ENCODE data around the gene HPS1. TPM values are rescaled to one million over a fixed set of nuclear protein-coding genes. Genes with fewer than 3 reads are reported as not detected.

HPS1 gene
- polyA plus RNA-seq (2013): 62.2 TPM

DNA sequence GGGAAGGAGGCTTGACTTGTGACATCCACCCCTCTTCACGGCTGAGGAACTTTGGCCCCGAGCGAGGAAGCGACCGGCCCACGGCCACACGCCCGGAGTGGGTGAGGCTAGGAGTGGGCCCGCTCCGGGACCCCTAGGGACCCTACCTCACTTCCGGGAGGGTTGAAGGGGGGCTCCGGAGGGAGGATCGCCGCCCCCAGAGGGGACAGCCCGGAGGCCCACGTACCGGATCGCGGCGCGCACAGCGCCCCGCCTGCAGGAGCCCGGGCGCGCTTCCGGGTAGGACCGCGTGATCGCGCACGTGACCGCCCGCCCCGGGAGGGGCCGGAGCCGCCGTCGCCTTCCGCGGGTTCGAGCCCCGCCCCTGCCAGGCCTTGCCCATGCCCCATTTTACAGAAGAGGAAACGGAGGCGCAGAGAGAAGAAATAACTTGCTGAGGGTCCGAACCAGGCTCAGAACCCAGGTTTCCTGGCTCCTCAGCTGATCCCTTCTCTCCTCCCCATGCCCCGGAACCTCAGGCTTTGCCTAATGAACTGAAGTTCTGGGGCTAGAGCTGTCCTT lies at the start of gene HPS1:
TSS of gene HPS1 (minus strand) at position 275 of the 561 bp plus-strand sequence. CDS start 3,695 bp downstream, outside the sequence.
- Histone ChIP-seq H3K9me3 (ENCODE audit: control extremely low read depth in 1 of 5, control insufficient read depth in 4 of 5, insufficient read depth in 2 of 5, low read depth in 1 of 5, low read length in 4 of 5) (no peaks in the 10 kb centered on the region), H3K27ac (ENCODE audit: insufficient read depth in 1 of 2, low read depth in 1 of 2, low read length in 2 of 2, poor library complexity in 1 of 2, severe bottlenecking in 2 of 2) (peak within 1 kb of the TSS; percentile 74 to 88), H3K27me3 (replicated peaks in 2 of 5; ENCODE audit: control insufficient read depth in 4 of 5, insufficient read depth in 5 of 5, low read length in 4 of 5) (peaks cover 0 to 3% (median 0%) of the 10 kb centered on the region in 5 experiments), H3K4me3 (ENCODE audit: control insufficient read depth in 1 of 7, extremely low read depth in 1 of 7, insufficient read depth in 4 of 7, low read depth in 2 of 7, low read length in 6 of 7) (peak within 1 kb of the TSS; percentile 67 to 92 (median 77)), H3K36me3 (ENCODE audit: control insufficient read depth in 4 of 4, insufficient read depth in 4 of 4, low read length in 3 of 4) (peaks cover 5 to 33% (median 26%) of the 10 kb centered on the region in 4 experiments), H3K4me1 (ENCODE audit: control extremely low read depth in 1 of 4, control insufficient read depth in 4 of 4, insufficient read depth in 4 of 4, low read length in 3 of 4) (peaks cover 4 to 14% (median 11%) of the 10 kb centered on the region in 4 experiments)
- DNase-seq: peak; percentile 68 to 85 (median 83)
- WGBS (ENCODE audit: insufficient coverage): 0% methylated on average over 45 of the region's 47 CpGs
- ChIA-PET CTCF (interaction anchor here (0.6 kb wide), 1 partner anchor 279 kb away, joined by 3 read pairs; no protein-coding TSS in a partner anchor), POLR2A (no interaction called here)

DNA sequence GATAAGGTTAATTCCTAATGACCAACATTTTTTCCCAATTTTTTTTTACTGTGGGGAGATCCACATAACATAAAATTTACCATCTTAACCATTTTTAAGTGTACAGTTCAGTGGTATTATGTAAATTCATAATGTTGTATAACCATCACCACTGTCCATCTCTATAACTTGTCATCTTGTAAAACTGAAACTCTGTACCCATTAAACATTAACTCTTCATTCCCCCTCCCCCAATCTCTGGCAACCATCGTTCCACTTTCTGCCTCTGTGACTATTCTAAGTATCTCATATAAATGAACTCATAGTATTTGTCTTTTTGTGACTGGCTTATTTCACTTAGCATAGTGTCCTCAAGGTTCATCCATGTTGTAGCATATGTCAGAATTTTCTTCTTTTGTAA lies 46.0 kb upstream of the HPS1 start:
- CTCF ChIA-PET: no interaction called here
- Histone ChIP-seq H3K4me3 (ENCODE audit: control insufficient read depth in 1 of 7, extremely low read depth in 1 of 7, insufficient read depth in 4 of 7, low read depth in 2 of 7, low read length in 6 of 7) (no peak overlapping the region), H3K4me1 (ENCODE audit: control extremely low read depth in 1 of 4, control insufficient read depth in 4 of 4, insufficient read depth in 4 of 4, low read length in 3 of 4) (peaks cover 0 to 4% (median 0%) of the 10 kb centered on the region in 4 experiments), H3K27ac (ENCODE audit: insufficient read depth in 1 of 2, low read depth in 1 of 2, low read length in 2 of 2, poor library complexity in 1 of 2, severe bottlenecking in 2 of 2) (no peak overlapping the region), H3K36me3 (ENCODE audit: control insufficient read depth in 4 of 4, insufficient read depth in 4 of 4, low read length in 3 of 4) (no peaks in the 10 kb centered on the region), H3K27me3 (replicated peaks in 2 of 5; ENCODE audit: control insufficient read depth in 4 of 5, insufficient read depth in 5 of 5, low read length in 4 of 5) (no peaks in the 10 kb centered on the region), H3K9me3 (ENCODE audit: control extremely low read depth in 1 of 5, control insufficient read depth in 4 of 5, insufficient read depth in 2 of 5, low read depth in 1 of 5, low read length in 4 of 5) (peaks cover 0 to 14% (median 2%) of the 10 kb centered on the region in 5 experiments)
- no peak for DNase-seq
- no CpG with 5 or more reads among the region's 1 CpG for WGBS (ENCODE audit: insufficient coverage)
- POLR2A ChIA-PET: no interaction called here

DNA sequence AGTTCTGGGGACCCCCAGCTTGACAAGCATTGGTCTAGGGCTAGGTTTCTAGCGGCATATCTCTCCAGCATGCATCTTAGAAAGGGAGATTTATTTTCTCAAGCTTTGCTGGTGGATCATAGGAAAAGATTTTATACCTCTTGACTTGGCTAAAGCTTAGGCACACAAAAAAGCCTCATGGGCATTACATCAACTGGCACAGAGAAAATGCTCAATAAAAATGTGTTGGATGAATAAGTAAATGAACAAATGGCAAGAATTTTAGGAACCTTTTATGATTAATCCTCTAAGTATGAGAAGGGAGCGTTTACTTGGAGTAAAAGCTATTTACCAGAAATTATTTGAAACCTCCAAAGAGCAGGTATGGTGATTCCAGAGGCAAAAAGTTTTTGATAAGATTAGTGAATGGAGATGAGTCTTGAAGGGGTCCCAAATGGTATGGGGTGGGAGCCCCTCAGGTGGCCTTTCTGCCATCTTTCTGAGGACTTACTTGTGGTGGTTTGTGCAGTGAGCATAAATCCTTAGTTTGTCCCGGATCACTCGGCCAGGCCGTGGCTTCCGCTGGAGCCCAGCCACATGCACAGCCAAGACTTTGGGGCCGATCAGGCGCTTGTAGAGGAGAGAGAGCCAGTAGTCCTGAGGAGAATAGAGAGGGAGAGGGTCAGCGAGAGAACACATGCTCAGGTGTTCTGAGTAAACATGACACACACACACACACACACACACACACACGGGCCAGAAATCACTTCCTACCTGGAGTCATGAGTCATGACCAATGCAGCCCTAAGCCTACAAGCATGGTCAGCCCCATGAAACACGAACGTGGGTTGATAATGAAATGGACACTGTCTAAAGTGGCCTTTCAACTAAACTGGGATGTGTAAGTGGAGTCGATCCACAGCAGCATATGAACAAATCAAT lies 43.1 kb upstream of the HPS1 start:
- CTCF ChIA-PET: no interaction called here
- DNase-seq: no peak
- no peak overlapping the region for H3K27ac ChIP-seq (ENCODE audit: insufficient read depth in 1 of 2, low read depth in 1 of 2, low read length in 2 of 2, poor library complexity in 1 of 2, severe bottlenecking in 2 of 2)
- peaks cover 0 to 2% (median 0%) of the 10 kb centered on the region in 5 experiments for H3K9me3 ChIP-seq (ENCODE audit: control extremely low read depth in 1 of 5, control insufficient read depth in 4 of 5, insufficient read depth in 2 of 5, low read depth in 1 of 5, low read length in 4 of 5)
- WGBS (ENCODE audit: insufficient coverage): 92% methylated on average over 7 of the region's 13 CpGs
- POLR2A ChIA-PET: no interaction called here
- peaks cover 0 to 4% (median 0%) of the 10 kb centered on the region in 4 experiments for H3K4me1 ChIP-seq (ENCODE audit: control extremely low read depth in 1 of 4, control insufficient read depth in 4 of 4, insufficient read depth in 4 of 4, low read length in 3 of 4)
- no peak overlapping the region for H3K4me3 ChIP-seq (ENCODE audit: control insufficient read depth in 1 of 7, extremely low read depth in 1 of 7, insufficient read depth in 4 of 7, low read depth in 2 of 7, low read length in 6 of 7)
- no peaks in the 10 kb centered on the region for H3K27me3 ChIP-seq (replicated peaks in 2 of 5; ENCODE audit: control insufficient read depth in 4 of 5, insufficient read depth in 5 of 5, low read length in 4 of 5)
- no peaks in the 10 kb centered on the region for H3K36me3 ChIP-seq (ENCODE audit: control insufficient read depth in 4 of 4, insufficient read depth in 4 of 4, low read length in 3 of 4)

DNA sequence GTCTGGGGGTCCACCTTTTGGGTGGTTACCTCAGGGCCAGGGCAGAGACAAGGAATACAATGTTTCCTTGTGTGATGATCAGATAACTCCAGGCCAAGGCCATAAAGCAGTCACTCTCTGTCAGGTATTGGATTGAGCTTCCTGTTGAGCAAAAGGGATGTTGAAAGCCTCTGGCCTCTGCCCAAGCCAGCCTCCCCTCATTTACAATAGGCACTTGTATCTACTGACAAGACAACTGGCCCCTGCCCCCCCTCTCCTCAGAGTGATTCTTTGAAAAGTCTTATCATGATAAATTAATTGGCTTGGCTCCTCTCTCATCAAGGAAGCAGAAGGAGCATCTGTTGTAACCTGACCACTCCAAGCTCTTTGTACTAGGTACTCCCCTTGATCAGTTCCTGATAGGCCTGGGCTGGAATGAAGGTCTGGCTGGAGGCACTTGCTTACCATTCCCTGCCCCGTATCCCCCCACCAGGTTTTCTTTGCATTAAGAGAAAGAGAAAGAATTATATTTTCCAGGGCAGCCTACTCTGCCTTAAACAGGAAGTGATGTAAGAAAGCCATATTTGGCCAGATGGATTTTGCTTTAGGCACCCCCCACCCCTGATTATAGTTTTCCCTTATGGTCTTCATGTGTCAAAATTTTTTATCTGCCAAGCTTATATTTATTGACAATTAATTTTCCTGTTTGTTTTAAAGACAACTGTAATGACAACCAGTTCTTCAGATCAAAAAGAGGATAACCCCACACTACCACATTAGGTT lies 42.1 kb upstream of the HPS1 start:
- Histone ChIP-seq H3K4me3 (ENCODE audit: control insufficient read depth in 1 of 7, extremely low read depth in 1 of 7, insufficient read depth in 4 of 7, low read depth in 2 of 7, low read length in 6 of 7) (no peak overlapping the region), H3K27ac (ENCODE audit: insufficient read depth in 1 of 2, low read depth in 1 of 2, low read length in 2 of 2, poor library complexity in 1 of 2, severe bottlenecking in 2 of 2) (no peak overlapping the region), H3K36me3 (ENCODE audit: control insufficient read depth in 4 of 4, insufficient read depth in 4 of 4, low read length in 3 of 4) (no peaks in the 10 kb centered on the region), H3K9me3 (ENCODE audit: control extremely low read depth in 1 of 5, control insufficient read depth in 4 of 5, insufficient read depth in 2 of 5, low read depth in 1 of 5, low read length in 4 of 5) (peaks cover 0 to 2% (median 0%) of the 10 kb centered on the region in 5 experiments), H3K4me1 (ENCODE audit: control extremely low read depth in 1 of 4, control insufficient read depth in 4 of 4, insufficient read depth in 4 of 4, low read length in 3 of 4) (peaks cover 0 to 4% (median 0%) of the 10 kb centered on the region in 4 experiments), H3K27me3 (replicated peaks in 2 of 5; ENCODE audit: control insufficient read depth in 4 of 5, insufficient read depth in 5 of 5, low read length in 4 of 5) (no peaks in the 10 kb centered on the region)
- ChIA-PET CTCF (no interaction called here), POLR2A (no interaction called here)
- WGBS (ENCODE audit: insufficient coverage): 100% methylated on average over 1 of the region's 1 CpG
- no peak for DNase-seq

DNA sequence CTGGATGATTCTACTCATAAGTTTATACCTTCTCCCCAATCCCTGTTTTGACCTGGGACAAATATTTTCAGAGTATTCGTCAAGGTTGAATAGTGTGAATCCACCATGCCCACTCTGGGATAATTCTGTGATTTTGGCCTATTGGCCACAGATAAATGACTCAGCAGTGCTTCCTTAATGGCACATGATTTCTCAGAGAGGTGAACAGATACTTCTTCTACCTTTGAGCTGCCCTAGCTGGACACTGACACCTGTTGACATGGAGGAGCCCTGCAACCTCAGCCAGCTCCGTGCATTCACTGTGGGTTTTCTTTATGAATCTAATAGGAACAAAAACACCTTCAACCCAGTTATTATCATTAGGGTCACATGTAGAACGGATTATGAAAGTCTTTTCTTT lies 40.9 kb upstream of the HPS1 start:
- Histone ChIP-seq H3K36me3 (ENCODE audit: control insufficient read depth in 4 of 4, insufficient read depth in 4 of 4, low read length in 3 of 4) (no peaks in the 10 kb centered on the region), H3K4me3 (ENCODE audit: control insufficient read depth in 1 of 7, extremely low read depth in 1 of 7, insufficient read depth in 4 of 7, low read depth in 2 of 7, low read length in 6 of 7) (no peak overlapping the region), H3K27me3 (replicated peaks in 2 of 5; ENCODE audit: control insufficient read depth in 4 of 5, insufficient read depth in 5 of 5, low read length in 4 of 5) (no peaks in the 10 kb centered on the region), H3K4me1 (ENCODE audit: control extremely low read depth in 1 of 4, control insufficient read depth in 4 of 4, insufficient read depth in 4 of 4, low read length in 3 of 4) (peaks cover 0 to 4% (median 0%) of the 10 kb centered on the region in 4 experiments), H3K9me3 (ENCODE audit: control extremely low read depth in 1 of 5, control insufficient read depth in 4 of 5, insufficient read depth in 2 of 5, low read depth in 1 of 5, low read length in 4 of 5) (peaks cover 0 to 2% (median 0%) of the 10 kb centered on the region in 5 experiments), H3K27ac (ENCODE audit: insufficient read depth in 1 of 2, low read depth in 1 of 2, low read length in 2 of 2, poor library complexity in 1 of 2, severe bottlenecking in 2 of 2) (no peak overlapping the region)
- POLR2A ChIA-PET: no interaction called here
- 100% methylated on average over 1 of the region's 3 CpGs for WGBS (ENCODE audit: insufficient coverage)
- CTCF ChIA-PET: no interaction called here
- no peak for DNase-seq

DNA sequence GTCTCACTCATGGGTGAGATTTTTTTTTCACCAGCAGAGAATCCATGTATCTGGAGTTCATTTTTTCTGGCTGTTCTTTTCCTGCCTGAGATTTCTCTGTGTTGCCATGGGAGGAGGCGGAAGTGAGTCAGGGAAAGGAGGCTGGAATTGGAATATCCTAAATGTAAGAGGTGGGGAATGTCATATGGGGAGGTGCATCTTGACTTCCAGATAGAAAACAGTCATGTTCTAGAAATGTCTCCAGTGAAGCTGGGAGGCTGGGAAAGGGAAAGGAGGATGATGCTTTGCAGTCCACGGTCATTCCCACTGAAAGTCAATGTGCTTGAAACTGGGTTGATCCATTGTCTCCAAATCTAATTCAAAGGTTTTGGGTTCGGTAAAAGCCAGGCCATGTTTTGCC lies 39.7 kb upstream of the HPS1 start:
- DNase-seq: no peak

More for the DNA sequence above, 39.7 kb upstream of the HPS1 start:
- Histone ChIP-seq H3K27me3 (replicated peaks in 2 of 5; ENCODE audit: control insufficient read depth in 4 of 5, insufficient read depth in 5 of 5, low read length in 4 of 5) (no peaks in the 10 kb centered on the region), H3K4me3 (ENCODE audit: control insufficient read depth in 1 of 7, extremely low read depth in 1 of 7, insufficient read depth in 4 of 7, low read depth in 2 of 7, low read length in 6 of 7) (no peak overlapping the region), H3K4me1 (ENCODE audit: control extremely low read depth in 1 of 4, control insufficient read depth in 4 of 4, insufficient read depth in 4 of 4, low read length in 3 of 4) (peaks cover 0 to 4% (median 1%) of the 10 kb centered on the region in 4 experiments), H3K36me3 (ENCODE audit: control insufficient read depth in 4 of 4, insufficient read depth in 4 of 4, low read length in 3 of 4) (no peaks in the 10 kb centered on the region), H3K9me3 (ENCODE audit: control extremely low read depth in 1 of 5, control insufficient read depth in 4 of 5, insufficient read depth in 2 of 5, low read depth in 1 of 5, low read length in 4 of 5) (peaks cover 0 to 2% (median 0%) of the 10 kb centered on the region in 5 experiments), H3K27ac (ENCODE audit: insufficient read depth in 1 of 2, low read depth in 1 of 2, low read length in 2 of 2, poor library complexity in 1 of 2, severe bottlenecking in 2 of 2) (no peak overlapping the region)
- POLR2A ChIA-PET: no interaction called here
- 100% methylated on average over 3 of the region's 3 CpGs for WGBS (ENCODE audit: insufficient coverage)
- CTCF ChIA-PET: no interaction called here

All from common myeloid progenitor, CD34-positive (primary cell).